BLaER1 treated with 17β-estradiol and CSF1 and Interleukin-3, amounts not matched to agents 10 nM and 100 nM (cell line): ENCODE data around the gene PTPRD.
"Not testable (repeated sequence)": the region's sequence is repeated elsewhere in the genome, so short reads cannot be mapped to it uniquely, and the experiment has no call there.

Experiments used
- H3K27ac ChIP-seq, 11 experiments: shearing (Covaris generic); formaldehyde crosslinking; 2 replicates each; pipeline ENCODE4 v1.8.1; 2022
- H3K27me3 ChIP-seq, 11 experiments: shearing (Covaris generic); formaldehyde crosslinking; 2 replicates each; pipeline ENCODE4 v1.8.1; 2022
- H3K36me3 ChIP-seq, 11 experiments: shearing (Covaris generic); formaldehyde crosslinking; 2 replicates each; pipeline ENCODE4 v1.8.1; 2022
- H3K4me1 ChIP-seq, 10 experiments: shearing (Covaris generic); formaldehyde crosslinking; 2 replicates each; pipeline ENCODE4 v1.8.1; 2022
- H3K4me2 ChIP-seq, 11 experiments: shearing (Covaris generic); formaldehyde crosslinking; 2 replicates each; pipeline ENCODE4 v1.8.1; 2022
- H3K4me3 ChIP-seq, 10 experiments: shearing (Covaris generic); formaldehyde crosslinking; 2 replicates each; pipeline ENCODE4 v1.8.1; 2022
- H3K9ac ChIP-seq, 11 experiments: shearing (Covaris generic); formaldehyde crosslinking; 2 replicates each; pipeline ENCODE4 v1.8.1; 2022
- H3K9me3 ChIP-seq, 11 experiments: shearing (Covaris generic); formaldehyde crosslinking; replicated peaks in 1 of 11; 2 replicates each; pipeline ENCODE4 v1.8.1; 2022
- H4K20me1 ChIP-seq, 11 experiments: shearing (Covaris generic); formaldehyde crosslinking; 2 replicates each; pipeline ENCODE4 v1.8.1; 2022
- Cebpa-rat ChIP-seq, 11 experiments: shearing (Covaris generic); IDR thresholded peaks; 2 replicates each; pipeline ENCODE4 v1.8.1; 2022

PTPRD gene

DNA sequence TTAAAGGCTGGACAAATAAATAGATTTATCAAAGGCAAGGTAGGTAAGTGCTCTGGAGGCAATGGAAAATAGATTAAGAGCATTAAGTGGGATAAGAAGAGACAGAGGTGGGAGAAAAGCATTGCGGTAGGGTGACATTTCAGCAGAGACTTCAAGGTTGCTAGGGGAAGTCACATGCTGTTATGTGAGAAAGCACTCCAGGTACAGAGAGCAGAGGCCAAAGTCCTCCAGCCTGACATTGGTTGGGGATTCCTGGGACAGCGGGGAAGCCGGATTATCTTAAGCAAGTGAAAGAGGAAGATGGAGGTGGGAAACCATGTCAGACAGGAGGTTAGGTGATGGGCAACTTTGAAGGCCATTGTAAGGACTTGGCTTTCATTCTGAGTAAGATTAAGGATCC is 1222.9 kb downstream of the PTPRD start:
- Histone ChIP-seq H3K4me1 (peaks cover 0 to 6% (median 2%) of the 10 kb centered on the region in 10 experiments; a peak in 8 of 20 replicates), H4K20me1 (no peaks in the 10 kb centered on the region), H3K36me3 (no peaks in the 10 kb centered on the region), H3K27ac (no peak overlapping the region), H3K9ac (no peak overlapping the region), H3K4me3 (no peak overlapping the region), H3K4me2 (no peak overlapping the region), H3K9me3 (no peaks in the 10 kb centered on the region), H3K27me3 (no peaks in the 10 kb centered on the region)
- TF ChIP-seq Cebpa-rat (IDR thresholded peaks at IDR 0.05), result no peak

- TF ChIP-seq Cebpa-rat (IDR thresholded peaks at IDR 0.05), result no peak
- Histone ChIP-seq H3K4me3 (no peak overlapping the region), H3K4me2 (no peak overlapping the region)
These were observed 1225.2 kb downstream of the PTPRD start for GRCh38 chr9:9387511-9388115.

DNA sequence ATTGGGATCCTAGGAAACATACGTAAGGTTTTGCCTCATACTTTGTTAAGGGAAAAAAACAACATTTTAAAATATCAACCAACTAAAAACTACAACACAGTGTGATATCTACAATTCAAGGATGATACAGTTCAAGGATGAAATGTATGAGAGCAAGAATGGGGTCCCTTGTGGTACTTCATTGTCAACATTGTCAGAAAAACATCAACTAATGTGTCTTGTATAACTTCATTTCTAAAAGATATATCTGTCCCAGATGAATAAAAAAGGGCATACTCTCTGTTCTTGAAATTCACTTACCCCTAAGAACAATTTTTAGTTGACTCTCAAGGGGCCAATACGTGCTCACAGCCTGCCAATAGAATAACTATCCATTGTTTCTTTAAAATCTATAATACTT is 1250.5 kb downstream of the PTPRD start:
- Histone ChIP-seq H3K9me3 (no peaks in the 10 kb centered on the region), H3K27me3 (no peaks in the 10 kb centered on the region), H4K20me1 (no peaks in the 10 kb centered on the region), H3K4me1 (no peaks in the 10 kb centered on the region), H3K9ac (no peak overlapping the region), H3K4me2 (no peak overlapping the region), H3K27ac (no peak overlapping the region), H3K36me3 (no peaks in the 10 kb centered on the region), H3K4me3 (no peak overlapping the region)
- no peak for TF ChIP-seq Cebpa-rat (IDR thresholded peaks at IDR 0.05)

More at GRCh38 chr9:9387511-9388115, 1225.2 kb downstream of the PTPRD start:
- Histone ChIP-seq H3K27ac (no peak overlapping the region), H3K4me1 (no peaks in the 10 kb centered on the region), H4K20me1 (no peaks in the 10 kb centered on the region), H3K36me3 (no peaks in the 10 kb centered on the region), H3K9me3 (no peaks in the 10 kb centered on the region), H3K9ac (no peak overlapping the region), H3K27me3 (no peaks in the 10 kb centered on the region)

DNA sequence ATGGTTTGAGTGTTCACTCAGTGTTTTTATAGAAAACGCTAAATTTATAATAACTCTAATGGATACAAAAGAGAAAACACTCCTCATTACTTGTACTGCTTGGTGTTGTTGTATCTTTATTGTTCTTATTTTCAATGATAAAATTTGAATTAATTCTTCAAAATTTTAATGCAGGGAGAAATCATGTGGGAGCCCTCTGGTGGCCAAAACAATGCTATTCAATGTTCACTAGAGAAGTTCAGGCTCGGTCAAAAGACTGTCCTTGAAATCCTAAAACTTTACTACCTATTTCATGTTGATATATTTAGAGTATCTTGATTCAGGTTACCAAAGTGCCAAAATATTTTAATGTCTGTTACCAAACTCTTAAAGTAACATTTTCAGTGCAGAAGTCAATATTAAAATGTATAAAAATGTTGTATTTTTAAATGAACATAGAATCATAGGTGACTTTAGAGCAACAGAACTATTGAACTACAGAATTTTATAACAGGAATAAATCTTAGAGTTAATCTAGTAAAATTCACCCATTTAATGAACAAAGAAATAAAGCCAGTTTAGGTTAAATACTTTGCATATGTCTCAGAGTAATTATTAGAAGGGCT is 1259.8 kb downstream of the PTPRD start:
- peaks cover 0 to 8% (median 5%) of the 10 kb centered on the region in 10 experiments; a peak in 9 of 20 replicates for H3K4me1 ChIP-seq
- no peaks in the 10 kb centered on the region for H4K20me1 ChIP-seq
- H3K9ac ChIP-seq, result no peak overlapping the region
- no peaks in the 10 kb centered on the region for H3K9me3 ChIP-seq
- H3K4me3 ChIP-seq, result no peak overlapping the region
- no peaks in the 10 kb centered on the region for H3K27me3 ChIP-seq
- H3K36me3 ChIP-seq, result no peaks in the 10 kb centered on the region
- H3K27ac ChIP-seq, result no peak overlapping the region
- no peak overlapping the region for H3K4me2 ChIP-seq
- TF ChIP-seq Cebpa-rat (IDR thresholded peaks at IDR 0.05), result no peak

GRCh38 chr9:9341203-9341602 is 1271.6 kb downstream of the PTPRD start:
- Histone ChIP-seq H3K4me1 (no peaks in the 10 kb centered on the region), H3K4me2 (no peak overlapping the region), H3K27ac (no peak overlapping the region), H4K20me1 (no peaks in the 10 kb centered on the region), H3K27me3 (no peaks in the 10 kb centered on the region), H3K9ac (no peak overlapping the region), H3K9me3 (no peaks in the 10 kb centered on the region), H3K4me3 (no peak overlapping the region), H3K36me3 (no peaks in the 10 kb centered on the region)
- no peak for TF ChIP-seq Cebpa-rat (IDR thresholded peaks at IDR 0.05)

GRCh38 chr9:9337129-9337528 is 1275.7 kb downstream of the PTPRD start:
- no peak for TF ChIP-seq Cebpa-rat (IDR thresholded peaks at IDR 0.05)
- Histone ChIP-seq H3K36me3 (no peaks in the 10 kb centered on the region), H3K4me3 (no peak overlapping the region), H4K20me1 (no peaks in the 10 kb centered on the region), H3K4me2 (no peak overlapping the region), H3K4me1 (no peaks in the 10 kb centered on the region), H3K27me3 (no peaks in the 10 kb centered on the region), H3K27ac (no peak overlapping the region), H3K9ac (no peak overlapping the region), H3K9me3 (no peaks in the 10 kb centered on the region)

GRCh38 chr9:9326749-9327148 is 1286.1 kb downstream of the PTPRD start:
- Histone ChIP-seq H3K36me3 (no peaks in the 10 kb centered on the region), H3K4me1 (no peaks in the 10 kb centered on the region), H3K27ac (no peak overlapping the region), H3K4me3 (no peak overlapping the region), H3K4me2 (no peak overlapping the region), H3K27me3 (no peaks in the 10 kb centered on the region), H3K9me3 (0 out of 22 replicates have a peak, but pooled peaks cover 0 to 6% (median 0%) of the 10 kb centered on the region in 11 experiments), H4K20me1 (no peaks in the 10 kb centered on the region), H3K9ac (no peak overlapping the region)
- TF ChIP-seq Cebpa-rat (IDR thresholded peaks at IDR 0.05), result no peak

- Histone ChIP-seq H3K4me3 (no peak overlapping the region), H3K36me3 (no peaks in the 10 kb centered on the region), H3K4me1 (no peaks in the 10 kb centered on the region), H4K20me1 (no peaks in the 10 kb centered on the region), H3K27me3 (no peaks in the 10 kb centered on the region), H3K4me2 (no peak overlapping the region), H3K9ac (no peak overlapping the region), H3K9me3 (0 out of 22 replicates have a peak, but pooled peaks cover 0 to 4% (median 0%) of the 10 kb centered on the region in 11 experiments), H3K27ac (no peak overlapping the region)
- no peak for TF ChIP-seq Cebpa-rat (IDR thresholded peaks at IDR 0.05)
These were observed 1293.8 kb downstream of the PTPRD start for GRCh38 chr9:9319007-9319406.

DNA sequence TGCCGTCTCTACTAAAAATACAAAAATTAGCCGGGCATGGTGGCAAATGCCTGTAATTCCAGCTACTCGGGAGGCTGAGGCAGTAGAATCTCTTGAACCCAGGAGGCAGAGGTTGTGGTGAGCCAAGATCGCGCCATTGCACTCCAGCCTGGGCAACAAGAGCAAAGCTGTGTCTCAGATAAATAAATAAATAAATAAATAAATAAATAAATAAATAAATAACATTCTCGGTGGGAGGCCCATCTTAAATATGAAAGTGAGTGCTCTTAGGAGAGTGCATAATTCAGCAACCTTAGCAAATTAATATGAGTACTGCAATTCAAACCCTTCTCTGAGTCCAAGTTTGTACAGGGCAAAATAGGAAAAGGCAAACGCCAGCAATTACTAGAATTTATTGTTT is 1302.1 kb downstream of the PTPRD start:
- peak overlapping the region in 2 of 11 experiments; percentile 4 to 26; a peak in 2 of 22 replicates for H3K4me2 ChIP-seq
- not testable (repeated sequence) for H3K9ac ChIP-seq, H3K4me3 ChIP-seq, H4K20me1 ChIP-seq, H3K9me3 ChIP-seq, H3K27me3 ChIP-seq, H3K36me3 ChIP-seq, H3K4me1 ChIP-seq, H3K27ac ChIP-seq

DNA sequence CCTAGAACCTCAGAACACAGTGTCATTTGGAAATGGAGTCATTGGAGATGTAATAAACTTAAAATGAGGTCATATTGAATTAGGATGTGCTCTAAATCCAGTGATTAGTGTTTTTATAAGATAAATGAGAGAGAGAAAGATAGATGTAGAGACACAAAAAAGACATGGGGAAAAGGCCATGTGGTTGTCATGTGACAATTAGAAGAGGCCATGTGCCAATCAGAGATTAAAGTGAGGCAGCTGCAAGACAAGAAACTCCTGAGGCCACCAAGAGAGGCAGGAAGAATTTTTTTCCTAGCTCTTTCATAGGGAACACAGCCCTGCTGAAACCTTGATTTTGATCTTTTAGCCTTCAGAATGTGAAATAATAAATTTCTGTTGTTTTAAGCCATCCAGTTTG is 1307.2 kb downstream of the PTPRD start:
- H3K9ac ChIP-seq, result no peak overlapping the region
- no peak overlapping the region for H3K4me3 ChIP-seq
- H3K9me3 ChIP-seq, result no peaks in the 10 kb centered on the region
- TF ChIP-seq Cebpa-rat (IDR thresholded peaks at IDR 0.05), result no peak
- H3K36me3 ChIP-seq, result no peaks in the 10 kb centered on the region
- no peaks in the 10 kb centered on the region for H3K4me1 ChIP-seq
- H3K27me3 ChIP-seq, result no peaks in the 10 kb centered on the region
- H4K20me1 ChIP-seq, result no peaks in the 10 kb centered on the region
- no peak overlapping the region for H3K4me2 ChIP-seq
- no peak overlapping the region for H3K27ac ChIP-seq
